Right cardiac atrium (tissue), 5 donors: Measurements from ENCODE around the gene FCSK. TPM values are rescaled to one million over a fixed set of nuclear protein-coding genes. Genes with fewer than 3 reads are reported as not detected.

Experiments used
- ATAC-seq, 2 donors: fragments of 200-7000 bp; cut with Tn5 transposase; one replicate each; pipeline versions ENCODE4 v1.8.0 to v1.9.1; 2020; ENCODE audit warnings: moderate library complexity in 2 of 2, mild to moderate bottlenecking in 1 of 2
- DNase-seq, 3 donors: peaks; one replicate each; pipeline ENCODE4 v3.0.0-alpha.2; 2020
- H3K27ac ChIP-seq: one replicate; pipeline ENCODE4 v1.5.1; 2013; ENCODE audit warnings: mild to moderate bottlenecking, low read length, control low read depth, moderate library complexity
- H3K27me3 ChIP-seq: one replicate; pipeline ENCODE4 v1.6.1; 2013; ENCODE audit not compliant: control insufficient read depth, insufficient read depth
- H3K4me1 ChIP-seq: one replicate; pipeline ENCODE4 v1.6.1; 2013; ENCODE audit warnings: low read length; ENCODE audit not compliant: control insufficient read depth, insufficient read depth
- H3K4me3 ChIP-seq: one replicate; pipeline ENCODE4 v1.5.1; 2013; ENCODE audit warnings: low read length, control low read depth
- H3K9me3 ChIP-seq: one replicate; pipeline ENCODE4 v1.6.1; 2013; ENCODE audit warnings: low read length; ENCODE audit not compliant: control insufficient read depth
- whole genome bisulfite sequencing: extraction: QIAGEN DNeasy Blood & Tissue Kit; methylation state at CpG from one replicate; pipeline ENCODE4 v1.1.7; 2013; 5-methylcytosine and 5-hydroxymethylcytosine counted together
- intact Hi-C, 4 donors: fragments of 100-400 bp; cut with DNase I; formaldehyde crosslinking; loops; one replicate each; pipeline versions ENCODE4 v1.11.0 to v1.14.0; 2022 to 2023
- polyA plus RNA-seq: library from polyadenylated mRNA; stranded (reverse); fragments of 200-250 nt; gene quantifications from one replicate; pipeline ENCODE4 v1.2.3, GENCODE V29; 2013
- total RNA-seq, 4 donors: library from RNA; stranded (reverse); fragmentation: NEBNext Ultra II Directional; extraction: Animal tissue kit (Norgen Biotek cat#: 25700); gene quantifications; one replicate each; pipeline ENCODE4 v1.2.1, GENCODE V29; 2021
- donor health status: healthy with polysubstance abuse.
- donor health status: DM: no; HTN: yes; CAD: no.
- donor health status: DM: no; HTN: no; CAD: no.
- donor health status: DM: no; HTN: yes; CAD: no; lungs with severe emphysema.
- donor health status: DM: yes; HTN: yes; CAD: no.

Gene FCSK
- total and polyA plus RNA-seq, 5 donors: 8.3 to 12.3 (median 11.3) TPM

GRCh38 chr16:70473446-70474319 lies 19.3 kb downstream of the FCSK start:
- ATAC-seq (no peak), DNase-seq (peak in 1 of 3 donors; percentile 49)
- 96% methylated on average over 21 of the region's 21 CpGs for WGBS
- no peaks in the 10 kb centered on the region for H3K9me3 ChIP-seq
- no peaks in the 10 kb centered on the region for H3K4me1 ChIP-seq
- H3K4me3 ChIP-seq: no peak overlapping the region
- H3K27ac ChIP-seq: no peak overlapping the region
- intact Hi-C loops: loop anchor here in 2 of 4 donors (10.0 kb wide), 1 partner anchor 79 kb away; no protein-coding TSS in a partner anchor
- no peaks in the 10 kb centered on the region for H3K27me3 ChIP-seq

- Histone ChIP-seq H3K4me3 (no peak overlapping the region), H3K9me3 (no peaks in the 10 kb centered on the region), H3K27me3 (no peaks in the 10 kb centered on the region), H3K4me1 (no peaks in the 10 kb centered on the region), H3K27ac (no peak overlapping the region)
- ATAC-seq: no peak
- intact Hi-C loops: loop anchor here in 2 of 4 donors (10.0 kb wide), 1 partner anchor 80 kb away; no protein-coding TSS in a partner anchor
- peak in 1 of 3 donors; percentile 45 for DNase-seq
- WGBS: 92% methylated on average over 22 of the region's 22 CpGs
Observed at GRCh38 chr16:70474320-70475053, 20.1 kb downstream of the FCSK start.

- intact Hi-C loops: loop anchor here in 2 of 4 donors (10.0 kb wide), 1 partner anchor 80 kb away; no protein-coding TSS in a partner anchor
- Histone ChIP-seq H3K9me3 (no peaks in the 10 kb centered on the region), H3K4me1 (no peaks in the 10 kb centered on the region), H3K4me3 (no peak overlapping the region), H3K27ac (no peak overlapping the region), H3K27me3 (no peaks in the 10 kb centered on the region)
- DNase-seq (no peak), ATAC-seq (no peak)
- 90% methylated on average over 24 of the region's 24 CpGs for WGBS
Observed at GRCh38 chr16:70475054-70475871, 20.9 kb downstream of the FCSK start.

GRCh38 chr16:70476272-70477020 lies 22.1 kb downstream of the FCSK start:
- H3K27ac ChIP-seq: no peak overlapping the region
- 85% methylated on average over 13 of the region's 13 CpGs for WGBS
- no peak overlapping the region for H3K4me3 ChIP-seq
- intact Hi-C loops: loop anchor here in 2 of 4 donors (10.0 kb wide), 1 partner anchor 82 kb away; no protein-coding TSS in a partner anchor
- H3K27me3 ChIP-seq: no peaks in the 10 kb centered on the region
- DNase-seq (no peak), ATAC-seq (no peak)
- no peaks in the 10 kb centered on the region for H3K4me1 ChIP-seq
- H3K9me3 ChIP-seq: no peaks in the 10 kb centered on the region

- WGBS: 93% methylated on average over 8 of the region's 8 CpGs
- no peak for DNase-seq
- no peaks in the 10 kb centered on the region for H3K27me3 ChIP-seq
- no peaks in the 10 kb centered on the region for H3K4me1 ChIP-seq
- intact Hi-C loops: loop anchor here in 2 of 4 donors (10.0 kb wide), 1 partner anchor 83 kb away; no protein-coding TSS in a partner anchor
- no peak overlapping the region for H3K27ac ChIP-seq
- H3K4me3 ChIP-seq: no peak overlapping the region
- ATAC-seq: peak in 1 of 2 donors; percentile 1
- no peaks in the 10 kb centered on the region for H3K9me3 ChIP-seq
Observed at GRCh38 chr16:70478169-70478568, 23.8 kb downstream of the FCSK start.

GRCh38 chr16:70478912-70479341 lies 24.5 kb downstream of the FCSK start:
- no peaks in the 10 kb centered on the region for H3K27me3 ChIP-seq
- DNase-seq: peak; percentile 63 to 77 (median 72)
- 47% methylated on average over 10 of the region's 10 CpGs for WGBS
- H3K4me3 ChIP-seq: no peak overlapping the region
- peak; percentile 67 to 88 for ATAC-seq
- intact Hi-C loops: loop anchor here in 2 of 4 donors (10.0 kb wide), 1 partner anchor 84 kb away; no protein-coding TSS in a partner anchor
- no peaks in the 10 kb centered on the region for H3K9me3 ChIP-seq
- no peak overlapping the region for H3K27ac ChIP-seq
- H3K4me1 ChIP-seq: no peaks in the 10 kb centered on the region

- WGBS: 94% methylated on average over 17 of the region's 17 CpGs
Observed at GRCh38 chr16:70480127-70481105, 26.0 kb downstream of the FCSK start.

GRCh38 chr16:70481929-70482536 lies 27.6 kb downstream of the FCSK start:
- Histone ChIP-seq H3K9me3 (no peaks in the 10 kb centered on the region), H3K4me1 (no peaks in the 10 kb centered on the region), H3K4me3 (no peak overlapping the region), H3K27ac (no peak overlapping the region), H3K27me3 (no peaks in the 10 kb centered on the region)
- ATAC-seq: no peak
- DNase-seq: no peak
- intact Hi-C loops: no loop called here
- WGBS: 86% methylated on average over 7 of the region's 7 CpGs

More at GRCh38 chr16:70480127-70481105, 26.0 kb downstream of the FCSK start:
- H3K27ac ChIP-seq: no peak overlapping the region
- no peaks in the 10 kb centered on the region for H3K9me3 ChIP-seq
- ATAC-seq: no peak
- H3K4me1 ChIP-seq: no peaks in the 10 kb centered on the region
- H3K27me3 ChIP-seq: no peaks in the 10 kb centered on the region
- no peak for DNase-seq
- intact Hi-C loops: no loop called here
- no peak overlapping the region for H3K4me3 ChIP-seq

- no peaks in the 10 kb centered on the region for H3K27me3 ChIP-seq
- H3K4me1 ChIP-seq: no peaks in the 10 kb centered on the region
- WGBS: 83% methylated on average over 5 of the region's 5 CpGs
- intact Hi-C loops: no loop called here
- no peak overlapping the region for H3K27ac ChIP-seq
- H3K4me3 ChIP-seq: no peak overlapping the region
- no peaks in the 10 kb centered on the region for H3K9me3 ChIP-seq
- DNase-seq: no peak
- ATAC-seq: no peak
Observed at GRCh38 chr16:70482624-70483023, 28.2 kb downstream of the FCSK start.
